H9 (cell line): ENCODE results near the gene ADAMTS2. TPM values are rescaled to one million over a fixed set of nuclear protein-coding genes. Genes with fewer than 3 reads are reported as not detected.

Experiments
- DNase-seq: peaks from one replicate; pipeline ENCODE4 v3.0.0-alpha.2; 2017
- H2AFZ ChIP-seq: one replicate; pipeline ENCODE4 v1.6.1; 2013; ENCODE audit warnings: mild to moderate bottlenecking, low read length, control low read depth, moderate library complexity
- H2AK5ac ChIP-seq: 2 replicates; pipeline ENCODE4 v1.6.1; 2013; ENCODE audit warnings: low read length, control low read depth, mixed read lengths; ENCODE audit not compliant: insufficient read length
- H2BK120ac ChIP-seq: one replicate; pipeline ENCODE4 v1.6.1; 2013; ENCODE audit warnings: low read depth, mild to moderate bottlenecking, low read length, control low read depth, inconsistent platforms; ENCODE audit not compliant: poor library complexity, severe bottlenecking
- H2BK12ac ChIP-seq: 2 replicates; pipeline ENCODE4 v1.6.1; 2013; ENCODE audit warnings: low read length, control low read depth, mixed read lengths, low read depth; ENCODE audit not compliant: insufficient read length
- H2BK15ac ChIP-seq: 2 replicates; pipeline ENCODE4 v1.6.1; 2013; ENCODE audit warnings: low read depth, low read length, control low read depth
- H2BK20ac ChIP-seq: one replicate; pipeline ENCODE4 v1.6.1; 2013; ENCODE audit warnings: low read depth, mild to moderate bottlenecking, low read length, control low read depth, inconsistent platforms; ENCODE audit not compliant: poor library complexity, severe bottlenecking
- H2BK5ac ChIP-seq: 2 replicates; pipeline ENCODE4 v1.6.1; 2013; ENCODE audit warnings: low read length, control low read depth, mixed read lengths; ENCODE audit not compliant: insufficient read length
- H3K14ac ChIP-seq: 2 replicates; pipeline ENCODE4 v1.6.1; 2013; ENCODE audit warnings: low read length, control low read depth; ENCODE audit not compliant: insufficient read depth
- H3K18ac ChIP-seq: 2 replicates; pipeline ENCODE4 v1.6.1; 2013; ENCODE audit warnings: low read depth, mild to moderate bottlenecking, mixed read lengths, low read length, control low read depth; ENCODE audit not compliant: insufficient read length
- H3K23ac ChIP-seq: 2 replicates; pipeline ENCODE4 v1.6.1; 2013; ENCODE audit warnings: low read length, control low read depth, mixed read lengths, low read depth; ENCODE audit not compliant: insufficient read length
- H3K23me2 ChIP-seq: 2 replicates; pipeline ENCODE4 v1.6.1; 2013; ENCODE audit warnings: low read depth, mild to moderate bottlenecking, mixed read lengths, low read length, control low read depth; ENCODE audit not compliant: insufficient read length, poor library complexity, severe bottlenecking
- H3K27ac ChIP-seq: 2 replicates; pipeline ENCODE4 v1.5.1; 2013; ENCODE audit warnings: low read length, control low read depth, mixed read lengths, low read depth; ENCODE audit not compliant: insufficient read length
- H3K27me3 ChIP-seq: 2 replicates; pipeline ENCODE4 v1.6.1; 2013; ENCODE audit warnings: low read length, control low read depth, inconsistent platforms; ENCODE audit not compliant: insufficient read depth
- H3K4ac ChIP-seq: 2 replicates; pipeline ENCODE4 v1.6.1; 2013; ENCODE audit warnings: low read depth, mild to moderate bottlenecking, control low read depth, inconsistent platforms, low read length, moderate library complexity
- H3K4me1 ChIP-seq: 2 replicates; pipeline ENCODE4 v1.6.1; 2013; ENCODE audit warnings: low read length, control low read depth, inconsistent platforms; ENCODE audit not compliant: insufficient read depth
- H3K4me2 ChIP-seq: 2 replicates; pipeline ENCODE4 v1.6.1; 2013; ENCODE audit warnings: low read length, control low read depth, mixed read lengths; ENCODE audit not compliant: insufficient read length, insufficient read depth
- H3K56ac ChIP-seq: 2 replicates; pipeline ENCODE4 v1.6.1; 2013; ENCODE audit warnings: low read depth, mild to moderate bottlenecking, mixed read lengths, low read length, control low read depth; ENCODE audit not compliant: insufficient read length
- H3K79me1 ChIP-seq: 2 replicates; pipeline ENCODE4 v1.6.1; 2013; ENCODE audit warnings: low read depth, mild to moderate bottlenecking, moderate library complexity, low read length, control low read depth, inconsistent platforms; ENCODE audit not compliant: insufficient read depth, poor library complexity, severe bottlenecking
- H3K79me2 ChIP-seq: 2 replicates; pipeline ENCODE4 v1.6.1; 2013; ENCODE audit warnings: low read length, control low read depth, inconsistent platforms; ENCODE audit not compliant: insufficient read depth
- H3K9ac ChIP-seq: 2 replicates; pipeline ENCODE4 v1.6.1; 2013; ENCODE audit warnings: low read length, control low read depth, mixed read lengths; ENCODE audit not compliant: insufficient read length; ENCODE audit errors: extremely low read depth
- H3K9me3 ChIP-seq: one replicate; pipeline ENCODE4 v1.6.1; 2013; ENCODE audit warnings: low read depth, low read length, inconsistent platforms; ENCODE audit not compliant: control insufficient read depth
- H3T11ph ChIP-seq: one replicate; pipeline ENCODE4 v1.6.1; 2013; ENCODE audit warnings: mild to moderate bottlenecking, low read length, control low read depth, inconsistent platforms
- H4K20me1 ChIP-seq: one replicate; pipeline ENCODE4 v1.6.1; 2013; ENCODE audit not compliant: control insufficient read depth, insufficient read length, insufficient read depth
- H4K5ac ChIP-seq: 2 replicates; pipeline ENCODE4 v1.6.1; 2013; ENCODE audit warnings: low read depth, mild to moderate bottlenecking, mixed read lengths, low read length, control low read depth; ENCODE audit not compliant: insufficient read length
- H4K8ac ChIP-seq: replicated peaks from 2 replicates; pipeline ENCODE4 v1.6.1; 2013; ENCODE audit warnings: low read length, control low read depth, mixed read lengths, low read depth; ENCODE audit not compliant: insufficient read length
- H4K91ac ChIP-seq: 2 replicates; pipeline ENCODE4 v1.6.1; 2013; ENCODE audit warnings: low read depth, mild to moderate bottlenecking, moderate library complexity, mixed read lengths, low read length, control low read depth; ENCODE audit not compliant: insufficient read length
- H3K27ac Mint-ChIP-seq, 3 experiments: 2 replicates in 2 of 3; 3 replicates in 1 of 3; pipeline ENCODE4 v1.8.0; 2020 to 2021; ENCODE audit warnings: mixed read lengths in 3 of 3, mild to moderate bottlenecking in 1 of 3, moderate library complexity in 1 of 3
- H3K27me3 Mint-ChIP-seq: 2 replicates; pipeline ENCODE4 v1.8.0; 2021; ENCODE audit warnings: low read depth, mild to moderate bottlenecking, moderate library complexity, mixed read lengths
- H3K36me3 Mint-ChIP-seq, 3 experiments: 2 replicates in 2 of 3; 3 replicates in 1 of 3; pipeline ENCODE4 v1.8.0; 2020 to 2021; ENCODE audit warnings: low read depth in 3 of 3, mixed read lengths in 3 of 3; ENCODE audit not compliant: insufficient read depth in 1 of 3
- H3K4me1 Mint-ChIP-seq, 2 experiments: 2 replicates each; pipeline ENCODE4 v1.8.0; 2020; ENCODE audit warnings: mixed read lengths in 2 of 2
- H3K4me3 Mint-ChIP-seq, 2 experiments: 2 replicates in 1 of 2; 3 replicates in 1 of 2; pipeline ENCODE4 v1.8.0; 2020 to 2021; ENCODE audit warnings: mild to moderate bottlenecking in 2 of 2, mixed read lengths in 2 of 2, moderate library complexity in 1 of 2
- H3K9me3 Mint-ChIP-seq, 2 experiments: 2 replicates in 1 of 2; 3 replicates in 1 of 2; pipeline ENCODE4 v1.8.0; 2020; ENCODE audit warnings: mild to moderate bottlenecking in 2 of 2, mixed read lengths in 2 of 2, moderate library complexity in 1 of 2
- WGBS: extraction: QIAGEN DNeasy Blood & Tissue Kit; methylation state at CpG from one replicate; pipeline ENCODE4 v1.1.7; 2013; ENCODE audit warnings: missing lambda C conversion rate, low lambda C conversion rate, mixed read lengths; ENCODE audit not compliant: insufficient read length; ENCODE audit errors: extremely low coverage; 5-methylcytosine and 5-hydroxymethylcytosine counted together
- total RNA-seq: library from RNA; stranded (reverse); gene quantifications from 2 replicates; pipeline ENCODE4 v1.2.1, GENCODE V29; 2021
- TF ChIP-seq, protein P1 (sequence below): fragments of 200-600 bp; sonication (generic); conservative IDR thresholded peaks from 3 replicates; pipeline ENCODE4 v1.8.0; 2021; ENCODE audit warnings: antibody characterized with exemption, mild to moderate bottlenecking

ADAMTS2 gene
- total RNA-seq, 1 experiment from 2014 or later = 5.4 TPM

DNA sequence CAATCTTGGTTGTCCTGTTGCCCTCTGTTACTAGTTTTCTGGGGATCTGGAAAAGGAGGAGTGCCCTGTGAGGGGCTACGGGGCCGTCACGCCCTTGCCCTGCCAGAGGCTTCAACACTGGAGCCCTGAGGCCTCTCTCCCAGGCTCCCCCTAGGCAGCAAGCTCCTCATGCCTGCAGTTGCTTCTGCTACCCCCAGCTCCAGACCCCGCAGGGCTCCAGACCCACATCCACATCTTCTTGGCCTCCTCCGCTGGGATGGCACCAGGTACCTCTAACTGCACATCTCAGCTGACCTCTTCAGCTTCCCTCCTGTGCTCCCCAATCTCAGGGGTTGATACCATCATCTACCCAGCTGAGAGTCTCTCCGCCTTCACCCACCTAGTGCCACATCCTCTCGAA is 169.1 kb downstream of the ADAMTS2 start:
- DNase-seq = no peak
- Histone ChIP-seq H3T11ph (no peak overlapping the region), H4K5ac (no peak overlapping the region), H2AK5ac (no peak overlapping the region), H3K79me2 (no peaks in the 10 kb centered on the region), H3K4me2 (no peak overlapping the region), H3K9me3 (no peaks in the 10 kb centered on the region), H2BK15ac (no peak overlapping the region), H2BK120ac (no peak overlapping the region), H4K20me1 (no peaks in the 10 kb centered on the region), H3K27ac (no peak overlapping the region), H2AFZ (no peak overlapping the region), H3K23ac (no peak overlapping the region), H3K14ac (no peak overlapping the region), H2BK5ac (no peak overlapping the region), H2BK12ac (no peak overlapping the region), H3K9ac (no peak overlapping the region), H2BK20ac (no peak overlapping the region), H4K91ac (no peak overlapping the region), H3K4ac (no peak overlapping the region), H3K18ac (no peak overlapping the region), H3K79me1 (no peaks in the 10 kb centered on the region), H3K4me1 (no peaks in the 10 kb centered on the region), H3K27me3 (no peaks in the 10 kb centered on the region), H4K8ac (no peak overlapping the region), H3K23me2 (no peaks in the 10 kb centered on the region), H3K56ac (no peak overlapping the region)
- Mint-ChIP-seq H3K27ac (peak overlapping the region in 1 of 3 experiments; percentile 69; a peak in 2 of 7 replicates), H3K4me3 (no peak overlapping the region), H3K9me3 (peaks cover 0 to 4% of the 10 kb centered on the region in 2 experiments; a peak in 1 of 5 replicates), H3K4me1 (peaks cover 4% of the 10 kb centered on the region in 2 experiments; a peak in 3 of 4 replicates), H3K27me3 (peaks cover 4% of the 10 kb centered on the region), H3K36me3 (peaks cover 0 to 8% (median 0%) of the 10 kb centered on the region in 3 experiments; a peak in 4 of 7 replicates)
- no CpG with 5 or more reads among the region's 7 CpGs for WGBS
- TF ChIP-seq, protein P1, sequence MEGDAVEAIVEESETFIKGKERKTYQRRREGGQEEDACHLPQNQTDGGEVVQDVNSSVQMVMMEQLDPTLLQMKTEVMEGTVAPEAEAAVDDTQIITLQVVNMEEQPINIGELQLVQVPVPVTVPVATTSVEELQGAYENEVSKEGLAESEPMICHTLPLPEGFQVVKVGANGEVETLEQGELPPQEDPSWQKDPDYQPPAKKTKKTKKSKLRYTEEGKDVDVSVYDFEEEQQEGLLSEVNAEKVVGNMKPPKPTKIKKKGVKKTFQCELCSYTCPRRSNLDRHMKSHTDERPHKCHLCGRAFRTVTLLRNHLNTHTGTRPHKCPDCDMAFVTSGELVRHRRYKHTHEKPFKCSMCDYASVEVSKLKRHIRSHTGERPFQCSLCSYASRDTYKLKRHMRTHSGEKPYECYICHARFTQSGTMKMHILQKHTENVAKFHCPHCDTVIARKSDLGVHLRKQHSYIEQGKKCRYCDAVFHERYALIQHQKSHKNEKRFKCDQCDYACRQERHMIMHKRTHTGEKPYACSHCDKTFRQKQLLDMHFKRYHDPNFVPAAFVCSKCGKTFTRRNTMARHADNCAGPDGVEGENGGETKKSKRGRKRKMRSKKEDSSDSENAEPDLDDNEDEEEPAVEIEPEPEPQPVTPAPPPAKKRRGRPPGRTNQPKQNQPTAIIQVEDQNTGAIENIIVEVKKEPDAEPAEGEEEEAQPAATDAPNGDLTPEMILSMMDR = no peak
